GM23248 (cell line): ENCODE results near the gene FLOT2. TPM values are rescaled to one million over a fixed set of nuclear protein-coding genes. Genes with fewer than 3 reads are reported as not detected.

Experiments
- DNase-seq: peaks from one replicate; pipeline ENCODE4 v3.0.0-alpha.2; 2015
- H2AFZ ChIP-seq: fragments of 200-600 bp; sonication (generic); 2 replicates; pipeline ENCODE4 v1.6.1; 2016; ENCODE audit warnings: antibody characterized with exemption
- H3F3A ChIP-seq: fragments of 200-600 bp; sonication (generic); 2 replicates; pipeline ENCODE4 v1.6.1; 2016; ENCODE audit warnings: mild to moderate bottlenecking, antibody characterized with exemption, mixed run types; ENCODE audit not compliant: insufficient read depth
- H3K27ac ChIP-seq: fragments of 200-600 bp; sonication (generic); 2 replicates; pipeline ENCODE4 v1.5.1; 2016; ENCODE audit warnings: mild to moderate bottlenecking
- H3K27me3 ChIP-seq: fragments of 200-600 bp; sonication (generic); replicated peaks from 2 replicates; pipeline ENCODE4 v1.6.1; 2016; ENCODE audit warnings: mild to moderate bottlenecking; ENCODE audit not compliant: insufficient read depth
- H3K36me3 ChIP-seq: fragments of 200-600 bp; sonication (generic); 2 replicates; pipeline ENCODE4 v1.6.1; 2016; ENCODE audit warnings: low read depth, mild to moderate bottlenecking
- H3K4me1 ChIP-seq: fragments of 200-600 bp; sonication (generic); 2 replicates; pipeline ENCODE4 v1.6.1; 2016; ENCODE audit warnings: mild to moderate bottlenecking; ENCODE audit not compliant: insufficient read depth
- H3K4me2 ChIP-seq: fragments of 200-600 bp; sonication (generic); one replicate; pipeline ENCODE4 v1.6.1; 2016; ENCODE audit warnings: mild to moderate bottlenecking; ENCODE audit not compliant: unreplicated experiment
- H3K4me3 ChIP-seq: fragments of 200-600 bp; sonication (generic); 2 replicates; pipeline ENCODE4 v1.5.1; 2016; ENCODE audit warnings: mild to moderate bottlenecking
- H3K79me2 ChIP-seq: fragments of 200-600 bp; sonication (generic); 2 replicates; pipeline ENCODE4 v1.6.1; 2016; ENCODE audit warnings: mild to moderate bottlenecking; ENCODE audit not compliant: insufficient read depth
- H3K9ac ChIP-seq: fragments of 200-600 bp; sonication (generic); 2 replicates; pipeline ENCODE4 v1.6.1; 2016; ENCODE audit warnings: mild to moderate bottlenecking
- H3K9me2 ChIP-seq: fragments of 200-600 bp; sonication (generic); 2 replicates; pipeline ENCODE4 v1.6.1; 2016; ENCODE audit warnings: mixed run types, mild to moderate bottlenecking, moderate library complexity; ENCODE audit not compliant: insufficient read depth
- H3K9me3 ChIP-seq: fragments of 200-600 bp; sonication (generic); one replicate; pipeline ENCODE4 v1.6.1; 2017; ENCODE audit warnings: low read depth
- H4K20me1 ChIP-seq: fragments of 200-600 bp; sonication (generic); 2 replicates; pipeline ENCODE4 v1.6.0; 2016; ENCODE audit not compliant: insufficient read depth
- EZH2 ChIP-seq: fragments of 200-600 bp; sonication (generic); IDR thresholded peaks from 2 replicates; pipeline ENCODE4 v1.6.1; 2018; ENCODE audit warnings: antibody characterized with exemption, mild to moderate bottlenecking; ENCODE audit not compliant: insufficient read depth, poor library complexity, severe bottlenecking
- EZH2phosphoT487 ChIP-seq: fragments of 200-600 bp; sonication (generic); IDR thresholded peaks from 2 replicates; pipeline ENCODE4 v1.6.1; 2018; ENCODE audit warnings: antibody characterized with exemption, moderate library complexity, mild to moderate bottlenecking, low read depth; ENCODE audit not compliant: insufficient read depth
- WGBS, 2 experiments: methylation state at CpG; one replicate each; pipeline ENCODE4 v1.1.6; 2015 to 2017; ENCODE audit warnings: low lambda C conversion rate in 2 of 2, low coverage in 1 of 2; ENCODE audit errors: missing lambda C conversion rate in 2 of 2; 5-methylcytosine and 5-hydroxymethylcytosine counted together
- in situ Hi-C: fragments of 300-500 bp; cut with MboI; formaldehyde crosslinking; loops from 2 replicates; pipeline ENCODE4 v1.15.0; 2020
- polyA plus RNA-seq: library from polyadenylated mRNA; unstranded; fragments of >200 nt; fragmentation: Nextera tagmentation; extraction: Ambion mirVana; gene quantifications from 2 replicates; pipeline ENCODE4 v1.2.1, GENCODE V29; 2016
- total RNA-seq: library from RNA; depleted of rRNA; stranded (reverse); fragments of >200 nt; shearing (Covaris generic); gene quantifications from 2 replicates; pipeline ENCODE4 v1.2.3, GENCODE V29; 2014

The FLOT2 gene
- total and polyA plus RNA-seq, 2 experiments from 2014 or later: 33.2 to 55.0 TPM

- no peak overlapping the region for H3K4me3 ChIP-seq
- H3K79me2 ChIP-seq: peaks cover 20% of the 10 kb centered on the region
- peaks cover 9% of the 10 kb centered on the region; the same call in 1 of the 2 replicates for H3K4me1 ChIP-seq
- H3K4me2 ChIP-seq: no peak overlapping the region
- no peak overlapping the region for H3K9ac ChIP-seq
- H3K9me3 ChIP-seq: no peaks in the 10 kb centered on the region
- no peak for TF ChIP-seq EZH2
- TF ChIP-seq EZH2phosphoT487: no peak
- H2AFZ ChIP-seq: no peak overlapping the region
- no peaks in the 10 kb centered on the region for H3K36me3 ChIP-seq
- no peak for DNase-seq
- in situ Hi-C loops: no loop called here
- no peaks in the 10 kb centered on the region for H3K9me2 ChIP-seq
- WGBS, 2 experiments: 85 to 87% methylated on average over 10 of the region's 10 CpGs
- no peaks in the 10 kb centered on the region for H4K20me1 ChIP-seq
- H3K27me3 ChIP-seq: no peaks in the 10 kb centered on the region
- H3F3A ChIP-seq: peaks cover 9% of the 10 kb centered on the region
- no peak overlapping the region for H3K27ac ChIP-seq
Observed at GRCh38 chr17:28846231-28846630, 51.3 kb downstream of the FLOT2 start.

GRCh38 chr17:28843816-28844148 lies 53.8 kb downstream of the FLOT2 start:
- Histone ChIP-seq H2AFZ (no peak overlapping the region), H3K4me1 (peaks cover 12% of the 10 kb centered on the region; the same call in 1 of the 2 replicates), H3K9me2 (no peaks in the 10 kb centered on the region), H3K4me3 (no peak overlapping the region), H3K36me3 (no peaks in the 10 kb centered on the region), H3K4me2 (no peak overlapping the region), H3K9me3 (no peaks in the 10 kb centered on the region), H3K9ac (no peak overlapping the region), H4K20me1 (no peaks in the 10 kb centered on the region), H3K79me2 (peaks cover 44% of the 10 kb centered on the region), H3K27me3 (no peaks in the 10 kb centered on the region), H3F3A (peaks cover 9% of the 10 kb centered on the region), H3K27ac (no peak overlapping the region)
- in situ Hi-C loops: no loop called here
- DNase-seq: no peak
- 97% methylated on average over 6 of the region's 6 CpGs for WGBS, 2 experiments
- TF ChIP-seq EZH2phosphoT487 (no peak), EZH2 (no peak)

- 1 to 2% methylated on average over 41 to 44 of the region's 44 CpGs for WGBS, 2 experiments
- H3K4me1 ChIP-seq: peaks cover 12% of the 10 kb centered on the region; the same call in 1 of the 2 replicates
- H2AFZ ChIP-seq: peak within 1 kb of the TSS; percentile 99
- TF ChIP-seq EZH2phosphoT487: no peak
- no peak for TF ChIP-seq EZH2
- H3K79me2 ChIP-seq: peaks cover 58% of the 10 kb centered on the region
- DNase-seq: peak; percentile 94
- peak within 1 kb of the TSS; percentile 96 for H3K4me3 ChIP-seq
- peak within 1 kb of the TSS; percentile 82 for H3K9ac ChIP-seq
- peak within 1 kb of the TSS; percentile 98 for H3K4me2 ChIP-seq
- H3K9me3 ChIP-seq: no peaks in the 10 kb centered on the region
- peak within 1 kb of the TSS; percentile 55 for H3K27ac ChIP-seq
- in situ Hi-C loops: no loop called here
- H4K20me1 ChIP-seq: no peaks in the 10 kb centered on the region
- peaks cover 9% of the 10 kb centered on the region for H3F3A ChIP-seq
- H3K27me3 ChIP-seq: no peaks in the 10 kb centered on the region
- H3K9me2 ChIP-seq: no peaks in the 10 kb centered on the region
- no peaks in the 10 kb centered on the region for H3K36me3 ChIP-seq
Observed at GRCh38 chr17:28842282-28843012, 55.1 kb downstream of the FLOT2 start, which contains the start of gene FAM222B. FAM222B (minus strand) TSS chr17:28842790; CDS start chr17:28766667, 76,123 bp downstream.

- Histone ChIP-seq H3K4me1 (peaks cover 12% of the 10 kb centered on the region; the same call in 1 of the 2 replicates), H3F3A (peaks cover 9% of the 10 kb centered on the region), H3K9me2 (no peaks in the 10 kb centered on the region), H3K79me2 (peaks cover 63% of the 10 kb centered on the region), H3K4me3 (peak overlapping the region; percentile 96), H2AFZ (peak overlapping the region; percentile 99), H3K4me2 (peak overlapping the region; percentile 98), H3K27me3 (no peaks in the 10 kb centered on the region), H3K9me3 (no peaks in the 10 kb centered on the region), H3K36me3 (no peaks in the 10 kb centered on the region), H3K9ac (peak overlapping the region; percentile 82), H3K27ac (peak overlapping the region; percentile 55), H4K20me1 (no peaks in the 10 kb centered on the region)
- TF ChIP-seq EZH2: no peak
- TF ChIP-seq EZH2phosphoT487: no peak
- 1 to 4% methylated on average over 6 of the region's 6 CpGs for WGBS, 2 experiments
- DNase-seq: no peak
- in situ Hi-C loops: no loop called here
Observed at GRCh38 chr17:28841901-28842281, 55.6 kb downstream of the FLOT2 start.
